ENCODE measurements around the gene NTRK3. TPM values are rescaled to one million over a fixed set of nuclear protein-coding genes. Genes with fewer than 3 reads are reported as not detected.

The NTRK3 gene
- total RNA-seq, 6 experiments from 2014 or later: 0.35 to 0.75 (median 0.46) TPM

- Histone ChIP-seq H3K27ac (no peak overlapping the region), H3K27me3 (no peaks in the 10 kb centered on the region), H3K4me3 (no peak overlapping the region), H3K9me3 (no peaks in the 10 kb centered on the region), H3K4me1 (no peaks in the 10 kb centered on the region), H3K36me3 (no peaks in the 10 kb centered on the region)
- no peak for ATAC-seq
- DNase-seq: no peak
- no CpG with 5 or more reads among the region's 4 CpGs for WGBS (ENCODE audit: insufficient coverage, low coverage, low lambda C conversion rate, missing lambda C conversion rate)
- intact Hi-C loops (cut with DNase I): no loop called here
- TF ChIP-seq POLR2A (IDR thresholded peaks at IDR 0.05): no peak
- TF ChIP-seq CTCF (IDR thresholded peaks at IDR 0.05): no peak
These were observed 294.1 kb downstream of the NTRK3 start for GRCh38 chr15:87962428-87962827.

- intact Hi-C loops (cut with DNase I): no loop called here
- Histone ChIP-seq H3K27ac (no peak overlapping the region), H3K27me3 (no peaks in the 10 kb centered on the region), H3K4me1 (no peaks in the 10 kb centered on the region), H3K36me3 (no peaks in the 10 kb centered on the region), H3K9me3 (no peaks in the 10 kb centered on the region), H3K4me3 (no peak overlapping the region)
- DNase-seq: no peak
- no peak for TF ChIP-seq CTCF (IDR thresholded peaks at IDR 0.05)
- WGBS (ENCODE audit: insufficient coverage, low coverage, low lambda C conversion rate, missing lambda C conversion rate): 17% methylated on average over 2 of the region's 2 CpGs
- no peak for ATAC-seq
These were observed 294.6 kb downstream of the NTRK3 start for GRCh38 chr15:87961851-87962420.

DNA sequence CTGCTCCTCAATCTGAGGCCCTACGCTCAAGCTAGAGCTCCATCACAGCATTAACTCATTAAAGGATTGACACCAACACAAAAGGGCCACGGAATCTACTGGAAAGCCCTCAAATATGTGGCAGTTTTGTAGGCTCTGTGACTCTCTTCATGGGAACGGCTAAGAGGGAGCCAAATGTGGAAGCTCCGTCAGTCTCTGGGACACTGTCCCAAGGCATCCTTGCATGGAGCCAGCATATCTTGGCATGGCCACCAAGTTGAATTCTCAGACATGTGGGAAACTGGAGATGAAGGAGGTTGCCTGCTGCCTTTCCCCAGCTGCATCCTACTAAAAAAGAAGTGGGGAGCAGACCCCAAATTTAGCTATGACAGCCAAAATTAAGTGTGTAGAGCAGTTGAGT lies 296.9 kb downstream of the NTRK3 start:
- DNase-seq (no peak), ATAC-seq (no peak)
- WGBS (ENCODE audit: insufficient coverage, low coverage, low lambda C conversion rate, missing lambda C conversion rate): 49% methylated on average over 3 of the region's 4 CpGs
- Histone ChIP-seq H3K4me3 (no peak overlapping the region), H3K36me3 (no peaks in the 10 kb centered on the region), H3K27me3 (no peaks in the 10 kb centered on the region), H3K4me1 (no peaks in the 10 kb centered on the region), H3K27ac (no peak overlapping the region), H3K9me3 (no peaks in the 10 kb centered on the region)
- TF ChIP-seq POLR2A (IDR thresholded peaks at IDR 0.05) (no peak), CTCF (IDR thresholded peaks at IDR 0.05) (no peak)
- intact Hi-C loops (cut with DNase I): no loop called here

GRCh38 chr15:87959080-87959479 lies 297.5 kb downstream of the NTRK3 start:
- Histone ChIP-seq H3K4me3 (no peak overlapping the region), H3K36me3 (no peaks in the 10 kb centered on the region), H3K27me3 (no peaks in the 10 kb centered on the region), H3K27ac (no peak overlapping the region), H3K4me1 (no peaks in the 10 kb centered on the region), H3K9me3 (no peaks in the 10 kb centered on the region)
- 41% methylated on average over 10 of the region's 11 CpGs for WGBS (ENCODE audit: insufficient coverage, low coverage, low lambda C conversion rate, missing lambda C conversion rate)
- no peak for TF ChIP-seq CTCF (IDR thresholded peaks at IDR 0.05)
- no peak for TF ChIP-seq POLR2A (IDR thresholded peaks at IDR 0.05)
- DNase-seq (no peak), ATAC-seq (no peak)
- intact Hi-C loops (cut with DNase I): no loop called here
